ENCODE data around the gene SLC18A3.

SLC18A3 gene

DNA sequence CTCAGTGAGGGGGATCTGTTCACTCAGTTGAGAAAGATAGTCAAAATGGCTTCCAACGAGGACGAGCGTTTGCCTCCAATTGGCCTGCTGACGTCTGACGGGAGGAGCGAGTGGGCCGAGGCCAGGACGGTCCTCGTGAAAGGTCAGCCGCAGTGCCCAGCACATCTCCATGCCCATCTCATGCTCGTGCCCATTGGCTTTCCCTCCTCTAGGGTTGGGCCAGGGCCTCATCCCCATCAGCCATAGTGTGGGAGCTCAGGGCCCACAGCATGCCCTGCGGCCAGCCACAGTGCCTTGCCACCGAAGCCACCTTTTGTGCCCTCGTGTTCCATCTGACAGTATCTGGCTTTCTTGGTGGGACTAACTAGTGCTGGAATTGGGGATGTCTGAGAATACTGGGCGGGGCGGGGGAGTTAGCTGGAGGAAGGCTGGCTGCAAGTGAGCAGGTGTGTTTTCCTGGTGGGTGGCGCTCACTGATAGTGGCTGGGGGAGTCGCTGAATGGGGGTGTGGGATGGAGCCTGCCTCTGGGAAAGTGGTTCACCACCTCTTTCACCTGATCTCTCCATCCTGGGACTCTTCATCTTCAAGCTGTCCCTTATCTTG lies 17.6 kb downstream of the SLC18A3 start:
- no peak for DNase-seq (ENCODE audit: low read depth)

DNA sequence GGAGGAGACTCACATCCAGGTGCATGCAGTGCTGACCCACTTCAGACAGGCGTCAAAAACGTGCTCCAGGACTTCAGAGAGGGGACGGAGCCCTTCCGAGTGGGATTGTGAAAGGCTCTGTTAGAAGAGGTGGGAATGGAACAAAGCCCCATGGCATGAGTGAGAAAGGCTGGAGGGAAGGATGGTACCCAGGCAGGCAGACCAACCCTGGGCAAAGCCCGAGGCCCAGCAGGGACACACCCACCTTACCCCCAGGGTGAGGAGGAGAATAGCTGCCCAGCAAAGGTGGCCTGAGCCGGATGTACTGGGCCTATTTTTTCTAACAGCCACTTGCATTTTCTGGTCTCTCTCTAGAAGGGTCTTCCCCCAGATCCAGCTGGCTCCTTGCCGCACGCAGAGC lies 18.5 kb downstream of the SLC18A3 start:
- no peak for DNase-seq (ENCODE audit: low read depth)

GRCh38 chr10:49629431-49629881 lies 19.3 kb downstream of the SLC18A3 start:
- no peak for DNase-seq (ENCODE audit: low read depth)

GRCh38 chr10:49631975-49632374 lies 21.9 kb downstream of the SLC18A3 start:
- no peak for DNase-seq (ENCODE audit: low read depth)

- DNase-seq (ENCODE audit: low read depth): no peak
Measured at GRCh38 chr10:49632406-49633317, 22.6 kb downstream of the SLC18A3 start.

GRCh38 chr10:49633327-49634068 lies 23.4 kb downstream of the SLC18A3 start:
- no peak for DNase-seq (ENCODE audit: low read depth)

DNA sequence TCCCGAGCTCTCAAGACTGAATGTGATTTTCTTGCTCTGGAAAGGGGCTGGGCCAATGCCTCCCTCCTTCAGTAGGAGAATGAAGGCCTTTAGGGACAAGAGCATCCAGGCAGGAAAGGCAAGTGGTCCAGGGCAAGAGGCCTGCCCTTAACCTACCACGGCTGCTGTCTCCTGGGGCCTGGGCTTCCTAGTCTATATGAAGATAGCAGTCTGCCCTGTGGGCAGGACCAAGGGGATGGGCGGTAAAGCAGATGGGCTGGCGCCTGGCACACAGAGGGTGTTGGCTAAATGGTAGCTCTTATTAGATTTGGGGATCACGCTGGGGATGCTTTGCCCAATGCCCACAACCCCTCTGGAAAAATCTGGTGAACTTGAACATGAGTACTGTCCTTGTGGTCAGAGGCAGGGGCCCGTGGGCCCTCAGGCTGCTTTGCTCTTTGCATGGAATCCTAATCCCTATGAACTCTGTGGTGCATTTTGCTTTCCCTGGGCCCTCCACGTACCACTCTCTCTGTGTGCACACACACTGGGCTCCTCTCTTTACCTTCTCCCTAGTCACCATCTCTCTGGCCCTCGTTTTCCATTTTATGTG lies 24.1 kb downstream of the SLC18A3 start:
- no peak for DNase-seq (ENCODE audit: low read depth)

DNA sequence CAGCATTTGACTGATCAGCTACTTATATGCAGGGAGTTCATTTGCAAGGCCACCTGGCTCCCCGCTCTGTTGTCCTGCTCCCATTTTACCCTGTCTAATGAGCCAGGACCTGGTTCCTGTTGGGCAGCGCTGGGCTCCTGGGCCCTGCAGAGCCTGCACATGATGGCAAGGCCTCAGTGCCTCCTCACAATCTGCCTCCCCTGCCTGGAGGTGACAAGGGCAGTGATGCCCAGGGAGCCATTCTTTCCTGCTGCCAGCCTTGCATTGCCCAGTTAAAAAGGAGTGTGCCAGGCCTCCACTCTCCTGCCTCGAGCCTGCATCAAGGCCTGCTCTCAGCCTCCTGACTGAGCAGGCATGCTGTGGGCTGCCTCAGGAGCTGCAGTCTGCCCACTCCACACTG lies 32.2 kb downstream of the SLC18A3 start:
- DNase-seq (ENCODE audit: low read depth): no peak

DNA sequence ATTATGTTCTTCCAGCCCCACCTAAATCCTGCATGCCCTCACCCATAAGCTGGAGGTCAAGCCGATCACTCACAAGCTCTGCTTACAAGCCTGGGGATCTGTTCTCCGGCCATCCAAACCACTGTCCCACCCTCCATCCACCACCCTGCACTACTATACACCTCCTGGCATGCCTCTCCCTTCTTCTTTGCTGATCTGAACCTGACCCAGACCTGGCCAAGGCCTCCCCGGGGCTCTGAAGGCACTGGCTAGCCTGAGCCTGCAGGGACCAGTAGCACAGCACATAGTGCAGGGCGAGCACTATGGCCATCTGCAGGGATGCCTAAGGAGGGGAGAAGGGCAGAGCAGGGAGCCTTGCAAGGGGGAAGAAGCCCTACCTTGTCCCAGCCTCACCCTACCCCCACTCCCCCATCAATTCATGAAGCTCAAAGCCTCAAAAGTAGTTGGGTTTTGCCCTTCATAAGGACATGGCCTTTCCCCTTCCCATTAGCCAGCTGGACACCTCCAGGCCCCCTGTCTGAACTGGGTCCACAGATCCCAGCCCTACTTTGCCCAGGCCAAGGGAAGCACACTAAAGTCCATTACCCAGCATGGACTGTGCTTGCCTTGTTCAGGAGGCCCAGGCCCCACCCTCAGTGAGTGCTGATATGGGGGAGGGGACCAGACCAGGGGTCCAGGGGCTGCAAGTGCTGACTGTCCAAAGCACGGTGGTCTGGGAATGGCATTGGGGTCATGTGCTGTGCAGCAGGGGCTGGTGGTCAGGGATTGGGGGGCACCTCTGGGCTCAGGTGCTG lies 33.3 kb downstream of the SLC18A3 start:
- no peak for DNase-seq (ENCODE audit: low read depth)

DNA sequence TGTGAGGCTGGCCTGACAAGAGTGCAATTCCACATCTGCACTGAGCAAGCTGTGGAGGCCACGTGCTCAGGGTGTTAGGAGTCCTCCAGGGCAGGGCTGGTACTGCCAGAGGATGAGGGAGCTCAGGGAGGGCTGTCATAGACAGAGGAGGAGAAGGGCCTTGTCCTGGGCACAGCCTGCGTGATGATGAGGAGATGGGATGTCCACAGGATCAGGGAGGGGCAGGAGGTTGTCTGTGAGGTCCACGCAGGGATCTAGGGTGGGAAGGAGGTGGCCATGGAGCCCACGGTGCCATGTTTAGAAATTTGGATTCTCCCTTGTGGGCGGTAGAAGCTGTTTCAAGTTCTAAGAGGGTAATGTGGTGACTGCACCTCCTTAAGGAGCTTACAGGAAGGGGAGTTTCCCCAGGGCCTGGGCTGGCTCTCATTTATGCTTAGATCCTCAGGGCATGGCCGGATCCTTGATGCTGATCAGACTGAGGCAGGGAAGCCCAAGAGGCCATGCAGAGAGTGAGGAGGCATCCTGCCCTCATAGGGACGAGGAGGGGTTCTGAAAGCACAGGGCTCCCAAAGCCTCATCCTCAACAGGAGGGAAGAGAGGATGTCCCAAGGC lies 34.0 kb downstream of the SLC18A3 start:
- DNase-seq (ENCODE audit: low read depth): no peak

DNA sequence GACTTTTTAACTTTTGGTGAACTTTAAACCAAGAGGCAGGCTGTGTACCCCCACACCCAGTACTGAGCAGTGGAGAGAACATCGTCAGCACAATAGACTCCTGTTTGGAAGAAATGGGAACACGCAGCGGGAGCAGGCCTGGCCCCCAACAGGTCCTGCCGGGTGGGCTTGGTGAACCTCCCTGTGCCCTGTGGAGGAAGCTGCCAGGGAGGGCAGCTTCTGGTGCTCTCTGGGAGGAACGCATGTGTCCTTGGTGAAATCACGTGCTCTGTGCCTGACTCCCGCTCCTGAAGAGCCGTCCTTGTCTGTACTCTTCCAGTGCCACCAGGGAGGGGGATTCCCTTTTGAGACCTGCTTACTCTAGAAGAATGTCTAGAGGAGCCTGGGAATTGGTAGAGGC lies 35.3 kb downstream of the SLC18A3 start:
- no peak for DNase-seq (ENCODE audit: low read depth)

DNA sequence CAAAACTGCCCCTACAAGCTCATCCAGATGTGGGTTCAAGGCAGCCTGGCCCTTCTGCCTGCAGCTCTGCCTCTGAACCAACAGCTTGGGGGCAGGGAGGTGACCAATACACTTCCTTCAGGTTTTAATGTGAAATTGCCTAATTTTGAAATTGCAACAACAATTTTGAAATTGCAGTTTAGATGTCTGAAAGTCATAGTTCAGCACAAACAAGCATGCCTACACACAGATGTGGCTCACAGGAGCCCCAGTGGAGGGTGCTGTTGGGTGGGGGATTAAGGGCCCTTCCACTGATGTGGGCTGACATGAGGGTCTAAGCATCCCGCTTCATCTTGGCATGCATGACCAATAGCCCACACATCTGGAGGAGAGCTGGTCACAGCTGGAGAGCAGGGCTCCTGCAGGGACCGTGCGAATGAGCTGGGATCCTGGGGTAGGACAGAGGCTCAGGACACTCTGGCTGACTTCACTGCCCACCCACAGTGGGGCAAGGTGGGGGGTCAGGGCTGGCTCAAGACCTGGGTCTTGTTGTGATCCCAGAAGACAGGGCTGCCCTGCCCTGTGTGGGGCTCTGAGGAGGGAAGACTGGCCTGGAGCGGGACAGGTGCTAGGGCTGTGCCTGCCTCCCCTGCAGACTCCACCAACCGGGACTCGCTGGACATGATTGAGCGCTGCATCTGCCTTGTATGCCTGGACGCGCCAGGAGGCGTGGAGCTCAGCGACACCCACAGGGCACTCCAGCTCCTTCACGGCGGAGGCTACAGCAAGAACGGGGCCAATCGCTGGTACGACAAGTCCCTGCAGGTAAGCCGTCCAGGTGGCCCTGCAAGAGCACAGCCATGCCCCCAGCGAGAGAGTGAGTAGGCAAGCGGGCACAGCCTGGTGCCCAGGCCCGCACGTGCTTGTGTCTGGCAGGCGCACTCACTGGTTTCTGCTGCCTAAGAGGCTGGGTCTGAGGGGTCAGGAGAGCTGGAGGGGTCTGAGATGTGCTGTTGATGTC lies 36.1 kb downstream of the SLC18A3 start:
- peak; percentile 1 for DNase-seq (ENCODE audit: low read depth)

- no peak for DNase-seq (ENCODE audit: low read depth)
Measured at GRCh38 chr10:49647554-49647953, 37.4 kb downstream of the SLC18A3 start.

DNA sequence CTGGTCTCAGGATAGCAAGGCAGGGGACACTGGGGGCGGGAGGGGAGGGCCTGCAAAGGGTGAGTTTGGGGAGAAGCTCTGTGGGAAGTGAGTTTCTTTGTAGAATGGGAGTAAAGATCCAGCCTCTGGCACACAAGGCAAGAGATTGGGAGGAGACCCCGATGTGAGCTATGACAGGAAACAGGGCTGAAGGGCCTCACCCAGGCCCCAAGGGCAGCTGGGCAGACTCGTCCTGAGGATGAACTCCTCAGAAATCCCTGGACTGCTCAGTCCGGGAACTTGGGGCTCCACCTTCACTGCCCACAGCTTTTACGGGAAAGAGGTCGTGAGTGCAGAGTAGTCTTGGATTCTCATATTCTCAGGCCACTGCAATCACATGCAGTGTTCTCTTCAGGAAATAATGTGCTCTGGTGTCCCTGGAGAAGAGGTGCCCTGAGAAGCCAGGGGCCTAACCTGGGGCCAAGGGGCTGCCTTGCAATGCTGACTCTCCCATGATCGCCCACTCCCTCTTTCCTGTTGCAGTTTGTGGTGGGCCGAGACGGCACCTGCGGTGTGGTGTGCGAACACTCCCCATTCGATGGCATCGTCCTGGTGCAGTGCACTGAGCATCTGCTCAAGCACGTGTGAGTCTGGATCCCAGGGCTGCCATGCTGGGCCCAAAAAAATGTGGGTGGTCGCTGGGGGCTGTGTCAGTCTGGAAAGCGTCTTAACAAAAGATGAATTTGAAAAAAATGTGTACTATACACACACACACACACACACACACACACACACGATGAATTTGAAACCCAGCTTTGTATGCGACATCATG lies 38.1 kb downstream of the SLC18A3 start:
- DNase-seq (ENCODE audit: low read depth): no peak

- no peak for DNase-seq (ENCODE audit: low read depth)
Measured at GRCh38 chr10:49649294-49649693, 39.2 kb downstream of the SLC18A3 start.

GRCh38 chr10:49649936-49650723 lies 40.0 kb downstream of the SLC18A3 start:
- no peak for DNase-seq (ENCODE audit: low read depth)

- DNase-seq (ENCODE audit: low read depth): no peak
Measured at GRCh38 chr10:49650724-49651034, 40.6 kb downstream of the SLC18A3 start.
